A549 treated with Mapracorat at 1 μM for 4 hours (cell line): ENCODE data around the gene TEF. TPM values are rescaled to one million over a fixed set of nuclear protein-coding genes. Genes with fewer than 3 reads are reported as not detected.

Experiments used
- total RNA-seq: library from RNA; stranded (reverse); fragments of 200-300 nt; extraction: Qiagen RNA extraction; gene quantifications from 5 replicates; pipeline ENCODE4 v1.2.3, GENCODE V29; 2022

The TEF gene, protein sequence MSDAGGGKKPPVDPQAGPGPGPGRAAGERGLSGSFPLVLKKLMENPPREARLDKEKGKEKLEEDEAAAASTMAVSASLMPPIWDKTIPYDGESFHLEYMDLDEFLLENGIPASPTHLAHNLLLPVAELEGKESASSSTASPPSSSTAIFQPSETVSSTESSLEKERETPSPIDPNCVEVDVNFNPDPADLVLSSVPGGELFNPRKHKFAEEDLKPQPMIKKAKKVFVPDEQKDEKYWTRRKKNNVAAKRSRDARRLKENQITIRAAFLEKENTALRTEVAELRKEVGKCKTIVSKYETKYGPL
- total RNA-seq: 0.80 to 1.3 TPM (median 1.1 TPM) in 5 replicates

GRCh38 chr22:41381329-41382097 lies at the start of gene TEF:
TEF (plus strand) TSS chr22:41381942; CDS start chr22:41382045, 103 bp downstream.

GRCh38 chr22:41446639-41447434 lies 65.1 kb downstream of the TEF start, which contains the start of gene TOB2:
TOB2 (minus strand) TSS chr22:41446801; CDS start chr22:41437345, 9,456 bp downstream.

Other genes with a start within 250 kb of the TEF start
- 16.9 to 19.8 TPM (median 17.8 TPM) in 5 replicates for gene L3MBTL2, start 176.6 kb upstream of the TEF start, total RNA-seq
- not detected in 5 replicates for gene CHADL, start 141.0 kb upstream of the TEF start, total RNA-seq
- 67.2 to 94.9 TPM (median 88.1 TPM) in 5 replicates for gene RANGAP1, start 95.8 kb upstream of the TEF start, total RNA-seq
- gene ZC3H7B, start 80.4 kb upstream of the TEF start, total RNA-seq: 17.5 to 23.6 TPM (median 23.2 TPM) in 5 replicates
- 21.0 to 27.6 TPM (median 22.7 TPM) in 5 replicates for gene TOB2, start 64.9 kb downstream of the TEF start, total RNA-seq
- gene PHF5A, start 86.8 kb downstream of the TEF start, total RNA-seq: 62.3 to 80.9 TPM (median 64.0 TPM) in 5 replicates
- 45.5 to 48.7 TPM (median 47.5 TPM) in 5 replicates for gene ACO2, start 87.2 kb downstream of the TEF start, total RNA-seq
- gene POLR3H, start 162.5 kb downstream of the TEF start, total RNA-seq: 25.7 to 45.6 TPM (median 38.2 TPM) in 5 replicates
- 2.0 to 2.9 TPM (median 2.4 TPM) in 5 replicates for gene CSDC2, start 179.1 kb downstream of the TEF start, total RNA-seq
- 25.2 to 32.2 TPM (median 29.1 TPM) in 5 replicates for gene PMM1, start 207.9 kb downstream of the TEF start, total RNA-seq
- 14.5 to 17.1 TPM (median 15.3 TPM) in 5 replicates for gene DESI1, start 239.1 kb downstream of the TEF start, total RNA-seq
- gene XRCC6, start 239.4 kb downstream of the TEF start, total RNA-seq: 286 to 333 TPM (median 297 TPM) in 5 replicates